Ammon's horn (tissue), 1 donor: Measurements from ENCODE around the gene ZBTB49.

ENCODE experiments used
- DNase-seq: peaks from one replicate; pipeline ENCODE4 v3.0.0-alpha.2; 2016; ENCODE audit warnings: low spot score

Gene ZBTB49

DNA sequence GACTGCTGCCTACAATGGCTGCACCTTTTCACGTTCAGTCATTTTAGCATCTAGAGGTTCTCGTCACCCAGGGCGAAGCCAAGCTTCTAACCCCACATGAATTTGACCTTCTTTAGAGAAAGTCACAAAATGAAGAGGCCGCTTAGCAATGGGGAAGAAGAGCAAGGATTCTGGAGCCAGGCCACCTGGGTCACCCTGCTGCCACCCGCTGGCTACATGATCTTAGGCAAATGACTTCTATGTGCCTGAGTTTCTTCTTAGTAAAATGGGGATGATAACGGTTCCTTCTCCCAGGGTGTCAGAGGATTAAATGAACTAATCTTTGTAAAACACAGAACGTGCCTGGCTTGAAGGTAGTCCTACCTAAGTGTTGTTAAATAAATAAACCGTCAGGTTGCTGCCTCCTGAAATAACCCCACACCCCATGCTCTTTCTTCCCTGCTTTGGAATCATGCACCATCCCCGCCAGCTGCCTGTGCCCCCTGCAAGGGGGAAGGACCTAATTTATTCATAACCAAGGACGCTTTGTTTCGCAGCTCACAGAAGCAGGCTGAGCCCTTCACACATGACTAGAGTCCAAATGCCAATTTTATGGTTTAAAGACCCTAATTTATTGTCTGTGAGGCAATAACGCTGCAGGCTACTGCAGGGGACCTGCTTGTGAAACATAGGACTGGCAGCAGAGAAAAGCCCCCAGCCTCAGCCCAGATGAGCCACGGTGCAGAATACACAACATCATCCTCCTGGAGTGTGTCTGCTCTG lies 68.2 kb downstream of the ZBTB49 start:
- DNase-seq: no peak

GRCh38 chr4:4361883-4362282 lies 71.8 kb downstream of the ZBTB49 start:
- DNase-seq: no peak

DNA sequence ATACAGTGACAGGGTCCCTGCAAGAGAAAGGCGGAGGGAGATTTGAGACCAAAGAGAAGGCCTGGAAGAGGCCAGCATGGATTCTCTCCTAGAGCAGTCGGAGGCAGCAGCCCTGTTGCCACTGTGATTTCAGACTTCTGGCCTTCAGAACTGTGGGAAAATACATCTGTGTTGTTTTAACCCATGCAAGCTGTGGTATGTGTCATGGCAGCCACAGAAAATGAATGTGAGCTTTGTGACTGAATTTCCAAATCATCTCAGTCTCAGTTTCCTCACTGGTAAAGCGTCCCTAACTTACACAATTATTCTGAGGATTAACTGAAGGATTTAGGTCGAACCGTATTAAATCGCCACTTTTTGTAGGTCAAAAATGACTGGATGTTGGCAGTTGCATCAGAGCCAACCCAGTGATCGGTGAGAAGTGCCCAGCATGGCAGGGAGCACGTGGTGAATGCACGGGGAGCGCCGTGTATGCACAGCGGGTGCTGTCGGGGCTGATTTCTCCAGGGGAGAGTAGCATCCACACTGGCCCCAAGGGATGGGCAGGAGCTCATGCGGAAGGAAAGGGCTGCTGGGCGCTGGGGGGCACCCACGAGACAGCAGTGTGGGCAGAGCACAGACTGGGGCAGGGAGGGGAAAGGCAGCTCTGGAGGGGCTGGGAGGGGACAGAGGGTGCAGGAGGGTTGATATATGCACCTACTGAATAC lies 73.1 kb downstream of the ZBTB49 start:
- peak; percentile 32 for DNase-seq

GRCh38 chr4:4364061-4364460 lies 74.0 kb downstream of the ZBTB49 start:
- DNase-seq: no peak

DNA sequence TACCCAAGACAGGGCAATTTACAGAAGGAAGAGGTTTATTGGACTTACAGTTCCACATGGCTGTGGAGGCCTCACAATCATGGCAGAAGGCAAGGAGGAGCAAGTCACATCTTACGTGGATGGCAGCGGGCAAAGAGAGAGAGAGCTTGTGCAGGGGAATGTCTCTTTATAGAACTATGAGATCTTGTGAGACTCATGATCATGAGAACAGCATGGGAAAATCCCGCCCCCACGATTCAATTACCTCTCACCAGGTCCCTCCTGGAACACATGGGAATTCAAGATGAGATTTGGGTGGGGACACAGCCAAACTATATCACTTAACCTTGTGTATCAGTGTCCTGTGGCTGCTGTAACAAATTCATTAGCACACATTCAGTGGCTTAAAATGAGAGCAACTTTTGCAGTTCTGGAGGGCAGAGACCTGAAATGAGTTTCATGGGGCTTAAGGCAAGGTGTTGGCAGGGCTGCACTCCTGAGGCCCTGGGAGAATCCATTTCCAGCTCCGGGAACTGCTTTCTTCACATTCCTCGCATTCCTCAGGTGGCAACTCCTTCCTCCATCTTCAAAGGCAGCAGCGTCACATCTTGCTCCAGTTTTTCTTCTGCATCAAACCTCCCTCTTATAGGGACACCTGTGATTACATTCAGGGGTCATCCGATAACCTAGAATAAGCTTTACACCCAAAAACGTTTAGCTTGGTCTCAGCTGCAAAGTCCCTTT lies 74.6 kb downstream of the ZBTB49 start:
- DNase-seq: no peak

DNA sequence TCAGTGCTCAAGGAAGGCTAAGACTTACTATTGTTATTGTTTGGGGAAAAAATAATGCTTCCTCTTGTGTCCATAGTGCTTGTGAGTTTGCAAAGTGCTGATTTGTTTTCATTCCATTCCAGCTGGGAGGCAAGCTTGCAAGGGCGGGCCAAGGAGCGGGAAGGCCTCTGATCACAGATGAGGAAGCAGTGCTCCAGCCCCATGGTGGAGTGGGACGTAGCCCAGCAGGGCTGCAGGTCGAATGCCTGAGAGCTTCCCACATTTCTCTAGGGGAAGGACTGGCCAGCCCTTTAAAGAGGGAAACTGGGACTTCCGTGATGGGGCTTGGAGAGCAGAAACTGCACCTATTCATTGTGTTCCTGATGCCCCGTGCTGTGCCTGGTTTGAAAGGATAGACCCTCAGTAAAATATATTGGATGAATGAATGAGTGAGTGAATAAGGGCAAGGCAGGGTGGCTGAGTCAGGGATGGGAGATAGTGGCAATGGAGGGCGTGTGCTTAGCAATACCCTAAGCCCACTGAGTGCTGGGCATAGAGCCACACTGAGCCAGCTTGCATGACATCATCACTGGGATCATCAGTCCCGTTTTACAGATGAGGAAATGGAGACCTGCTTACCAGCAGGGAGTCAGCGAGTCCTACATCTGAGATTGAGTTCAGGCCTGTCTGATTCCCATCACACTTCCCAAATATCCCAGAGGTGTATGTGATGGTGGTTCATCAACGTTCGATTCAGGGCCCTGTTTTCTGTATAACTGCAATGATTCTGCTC lies 78.9 kb downstream of the ZBTB49 start:
- DNase-seq: no peak
